CD1c-positive myeloid dendritic cell (primary cell): ENCODE data around the gene MGRN1.

Experiments
- DNase-seq: peaks from one replicate; pipeline ENCODE4 v3.0.0-alpha.2; 2016; ENCODE audit errors: extremely low spot score

The MGRN1 gene

GRCh38 chr16:4698321-4699045, 73.9 kb downstream of the MGRN1 start:
- no peak for DNase-seq

- DNase-seq: no peak
Observed at GRCh38 chr16:4699046-4699556, 74.5 kb downstream of the MGRN1 start.

GRCh38 chr16:4700380-4700996, 75.9 kb downstream of the MGRN1 start:
- no peak for DNase-seq

GRCh38 chr16:4700997-4701743, 76.5 kb downstream of the MGRN1 start:
- DNase-seq: no peak

GRCh38 chr16:4701791-4702465, 77.3 kb downstream of the MGRN1 start:
- no peak for DNase-seq

GRCh38 chr16:4702466-4702808, 77.8 kb downstream of the MGRN1 start:
- no peak for DNase-seq

GRCh38 chr16:4703906-4704305, 79.3 kb downstream of the MGRN1 start:
- no peak for DNase-seq

GRCh38 chr16:4704491-4704890, 79.9 kb downstream of the MGRN1 start:
- DNase-seq: no peak

- no peak for DNase-seq
Observed at GRCh38 chr16:4704913-4705312, 80.3 kb downstream of the MGRN1 start.

GRCh38 chr16:4706871-4707270, 82.2 kb downstream of the MGRN1 start:
- DNase-seq: no peak

GRCh38 chr16:4709481-4709880, 84.9 kb downstream of the MGRN1 start:
- no peak for DNase-seq

- no peak for DNase-seq
Observed at GRCh38 chr16:4713663-4714501, 89.3 kb downstream of the MGRN1 start.

- DNase-seq: no peak
Observed at GRCh38 chr16:4714996-4715395, 90.4 kb downstream of the MGRN1 start.

GRCh38 chr16:4718466-4718865, 93.8 kb downstream of the MGRN1 start:
- DNase-seq: no peak

GRCh38 chr16:4723071-4723767, 98.6 kb downstream of the MGRN1 start:
- DNase-seq: no peak

- no peak for DNase-seq
Observed at GRCh38 chr16:4724661-4725270, 100.1 kb downstream of the MGRN1 start.

GRCh38 chr16:4726616-4727015, 102.0 kb downstream of the MGRN1 start:
- DNase-seq: no peak

- DNase-seq: no peak
Observed at GRCh38 chr16:4728676-4729075, 104.0 kb downstream of the MGRN1 start.

- DNase-seq: no peak
Observed at GRCh38 chr16:4729876-4730275, 105.2 kb downstream of the MGRN1 start.

- DNase-seq: no peak
Observed at GRCh38 chr16:4733211-4733742, 108.7 kb downstream of the MGRN1 start.
